ENCODE data around the gene ZFAND6. TPM values are rescaled to one million over a fixed set of nuclear protein-coding genes. Genes with fewer than 3 reads are reported as not detected.

Gene ZFAND6
- 95.7 to 111 TPM (median 97.3 TPM) in 5 replicates for total RNA-seq (2022; extraction: Qiagen RNA extraction)

DNA sequence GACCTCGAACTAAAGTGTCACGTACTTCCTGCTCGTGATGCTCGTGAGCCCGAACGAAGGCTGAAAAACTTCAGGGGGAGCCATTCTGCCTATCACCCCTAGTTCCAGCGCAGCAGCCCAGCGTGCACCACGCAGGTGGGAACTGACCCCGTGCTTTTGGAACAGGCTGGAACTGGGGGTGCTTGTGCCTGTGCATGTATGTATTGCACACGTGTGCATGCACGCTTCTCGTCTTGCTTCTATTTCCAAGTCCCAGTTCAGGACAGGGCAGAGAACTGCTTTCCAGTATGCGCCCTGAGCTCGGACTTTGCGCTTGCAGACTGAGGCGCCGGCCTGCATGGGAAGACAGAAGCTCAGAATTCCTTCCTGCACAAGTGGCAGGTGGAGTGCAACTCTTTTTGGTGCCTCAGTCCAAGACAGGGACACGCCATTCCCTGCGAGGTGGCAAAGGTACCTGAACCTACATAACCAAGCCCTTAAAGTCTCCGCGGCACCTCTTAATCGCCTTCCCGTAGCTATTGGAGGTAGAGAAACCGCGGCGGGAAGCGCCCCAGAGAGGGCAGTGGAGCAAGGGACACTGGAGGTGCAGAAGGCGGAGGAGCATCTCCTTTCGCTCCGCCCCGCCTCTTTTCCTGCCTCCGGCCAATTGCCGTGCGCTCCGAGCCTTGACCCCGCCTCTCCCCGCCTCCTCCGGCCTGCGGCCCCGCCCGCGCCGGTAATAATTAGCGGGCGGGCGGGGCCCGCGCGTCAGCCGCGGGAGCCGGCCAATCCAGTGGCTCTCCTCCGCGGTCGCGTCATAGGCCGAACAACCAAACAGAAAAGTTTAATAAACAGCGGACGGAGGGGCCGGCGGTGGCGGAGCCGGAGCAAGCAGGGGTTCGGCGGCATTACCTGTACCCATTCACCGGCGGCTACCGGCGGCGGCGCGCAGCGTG is at the start of gene ZFAND6:
Gene ZFAND6 (plus strand): TSS at position 826 of the 935 bp plus-strand sequence. CDS start 60,669 bp downstream, outside the sequence.

DNA sequence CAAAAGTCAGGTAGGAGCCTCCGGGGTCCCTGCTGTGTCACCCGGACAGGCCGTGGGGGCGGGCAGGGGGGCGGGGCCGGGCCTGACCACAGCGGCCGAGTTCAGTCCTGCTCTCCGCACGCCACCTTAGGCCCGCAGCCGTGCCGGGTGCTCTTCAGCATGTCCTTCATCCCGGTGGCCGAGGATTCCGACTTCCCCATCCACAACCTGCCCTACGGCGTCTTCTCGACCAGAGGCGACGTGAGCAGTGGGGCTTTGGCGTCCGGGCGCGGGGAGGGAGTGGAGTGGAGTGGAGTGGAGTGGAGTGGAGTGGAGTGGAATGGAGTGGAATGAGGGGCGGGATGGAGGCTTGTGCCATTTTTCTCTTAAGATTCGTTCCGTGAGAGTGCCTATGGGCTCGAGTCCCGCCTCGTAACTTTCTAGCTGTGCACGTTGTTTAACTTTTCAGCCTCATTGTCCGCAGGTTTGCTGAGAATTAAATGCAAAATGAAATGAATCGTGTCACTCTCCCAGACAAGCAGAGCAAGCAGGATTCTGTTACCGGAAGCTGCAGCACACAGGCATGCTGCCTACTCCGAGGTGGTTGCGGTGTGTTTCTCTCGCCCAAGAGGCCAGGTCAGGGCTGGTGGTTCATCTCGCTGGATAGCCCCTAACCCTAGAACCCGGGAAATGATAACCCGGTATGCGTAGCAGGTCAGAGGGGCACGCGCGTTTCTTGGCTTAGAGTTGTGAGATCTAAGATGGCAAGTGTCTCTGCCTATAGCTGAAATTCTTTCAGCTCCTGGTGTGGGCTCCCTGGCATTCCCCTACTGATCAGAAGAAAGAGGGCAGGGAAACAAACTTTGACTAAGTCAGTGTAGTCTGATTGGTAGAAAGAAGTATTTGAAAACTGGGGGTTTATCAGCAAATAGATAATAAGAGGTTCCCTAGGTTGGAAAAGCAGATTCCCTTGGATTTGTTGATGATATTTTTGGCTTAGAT is 93.7 kb downstream of the ZFAND6 start, which contains the start of gene FAH:
Gene FAH (plus strand): TSS at position 104 of the 981 bp plus-strand sequence. CDS start 56 bp downstream, at position 160.

Other genes with a start within 250 kb of the ZFAND6 start
- 68.8 to 103 TPM (median 72.6 TPM) in 5 replicates for gene MTHFS, start 162.7 kb upstream of the ZFAND6 start, total RNA-seq (2022; extraction: Qiagen RNA extraction)
- gene BCL2A1, start 88.5 kb upstream of the ZFAND6 start, total RNA-seq (2022; extraction: Qiagen RNA extraction): 8.5 to 17.9 TPM (median 9.4 TPM) in 5 replicates
- gene FAH, start 93.3 kb downstream of the ZFAND6 start, total RNA-seq (2022; extraction: Qiagen RNA extraction): 29.9 to 34.1 TPM (median 32.7 TPM) in 5 replicates
- 0.01 TPM in 2 of 5 replicates, not detected in the others for gene CTXND1, start 192.5 kb downstream of the ZFAND6 start, total RNA-seq (2022; extraction: Qiagen RNA extraction)